Activated T-cell treated with anti-CD3 and anti-CD28 coated beads, Interleukin-2, amount 50 U/mL, for 24 hours (primary cell): ENCODE measurements around the gene HERC5.

ENCODE experiments used
- DNase-seq: peaks from one replicate; pipeline ENCODE4 v3.0.0-alpha.2; 2020
- H3K27ac Mint-ChIP-seq: 2 replicates; pipeline ENCODE4 v1.8.0; 2020; ENCODE audit warnings: mild to moderate bottlenecking, mixed read lengths
- H3K27me3 Mint-ChIP-seq: 2 replicates; pipeline ENCODE4 v1.8.0; 2020; ENCODE audit warnings: mixed read lengths
- H3K36me3 Mint-ChIP-seq: 2 replicates; pipeline ENCODE4 v1.8.0; 2020; ENCODE audit warnings: low read depth, mixed read lengths
- H3K4me1 Mint-ChIP-seq: 2 replicates; pipeline ENCODE4 v1.8.0; 2020; ENCODE audit warnings: low read depth, mixed read lengths
- H3K4me3 Mint-ChIP-seq: 2 replicates; pipeline ENCODE4 v1.8.0; 2020; ENCODE audit warnings: mild to moderate bottlenecking, moderate library complexity, mixed read lengths
- H3K9me3 Mint-ChIP-seq: 2 replicates; pipeline ENCODE4 v1.8.0; 2020; ENCODE audit warnings: mixed read lengths

HERC5 gene

DNA sequence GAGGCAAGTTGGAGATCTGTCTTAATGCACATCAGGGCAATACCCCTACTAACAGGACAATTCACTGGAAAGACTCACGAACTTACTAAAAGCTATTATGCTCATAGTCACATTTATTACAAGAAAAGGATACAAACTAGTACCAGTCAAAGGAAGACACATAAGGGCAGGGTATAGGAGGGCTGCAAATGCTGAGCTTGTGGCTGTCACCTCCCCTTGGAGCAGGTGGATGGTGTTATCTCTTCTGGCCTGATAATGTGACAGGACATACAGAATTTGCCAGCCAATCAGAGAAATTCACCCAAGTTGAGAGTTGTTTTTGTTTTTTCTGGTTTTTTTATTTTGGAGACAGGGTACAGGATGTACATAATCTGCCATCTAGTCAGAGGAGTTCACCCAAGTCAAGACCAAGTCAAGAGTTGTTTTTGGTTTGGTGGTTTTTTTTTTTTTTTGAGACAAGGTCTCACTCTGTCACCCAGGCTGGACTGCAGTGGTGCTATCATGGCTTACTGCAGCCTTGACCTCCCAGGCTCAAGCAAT is 8.8 kb downstream of the HERC5 start:
- Mint-ChIP-seq H3K4me1 (peaks cover 11% of the 10 kb centered on the region), H3K27me3 (no peaks in the 10 kb centered on the region)

DNA sequence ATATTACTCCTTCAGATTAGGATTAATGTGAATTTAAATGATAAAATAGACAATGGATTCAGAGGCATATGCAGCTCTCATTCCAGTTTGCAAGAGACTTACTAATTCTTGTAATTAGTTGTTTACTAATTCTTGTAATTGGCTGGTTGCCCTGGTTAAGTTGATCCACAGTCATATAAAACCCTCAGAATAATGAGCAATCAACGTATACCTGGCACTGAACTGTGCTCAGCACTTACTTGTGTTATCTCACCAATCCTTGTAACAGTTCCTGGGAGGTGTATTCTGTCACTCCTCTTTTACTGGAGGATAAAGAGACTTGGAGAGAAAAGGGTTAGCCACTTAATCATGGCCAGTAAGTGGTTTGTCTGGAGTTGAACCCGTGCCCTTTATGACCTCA is 10.5 kb downstream of the HERC5 start:
- peaks cover 7% of the 10 kb centered on the region for H3K4me1 Mint-ChIP-seq
- H3K27ac Mint-ChIP-seq, result no peak overlapping the region
- H3K36me3 Mint-ChIP-seq, result peaks cover 73% of the 10 kb centered on the region
- no peaks in the 10 kb centered on the region for H3K27me3 Mint-ChIP-seq
- H3K4me3 Mint-ChIP-seq, result no peak overlapping the region
- H3K9me3 Mint-ChIP-seq, result no peaks in the 10 kb centered on the region
- no peak for DNase-seq

More for the DNA sequence above, 8.8 kb downstream of the HERC5 start:
- peaks cover 65% of the 10 kb centered on the region for H3K36me3 Mint-ChIP-seq
- H3K4me3 Mint-ChIP-seq, result no peak overlapping the region
- no peak for DNase-seq
- no peak overlapping the region for H3K27ac Mint-ChIP-seq
- no peaks in the 10 kb centered on the region for H3K9me3 Mint-ChIP-seq

DNA sequence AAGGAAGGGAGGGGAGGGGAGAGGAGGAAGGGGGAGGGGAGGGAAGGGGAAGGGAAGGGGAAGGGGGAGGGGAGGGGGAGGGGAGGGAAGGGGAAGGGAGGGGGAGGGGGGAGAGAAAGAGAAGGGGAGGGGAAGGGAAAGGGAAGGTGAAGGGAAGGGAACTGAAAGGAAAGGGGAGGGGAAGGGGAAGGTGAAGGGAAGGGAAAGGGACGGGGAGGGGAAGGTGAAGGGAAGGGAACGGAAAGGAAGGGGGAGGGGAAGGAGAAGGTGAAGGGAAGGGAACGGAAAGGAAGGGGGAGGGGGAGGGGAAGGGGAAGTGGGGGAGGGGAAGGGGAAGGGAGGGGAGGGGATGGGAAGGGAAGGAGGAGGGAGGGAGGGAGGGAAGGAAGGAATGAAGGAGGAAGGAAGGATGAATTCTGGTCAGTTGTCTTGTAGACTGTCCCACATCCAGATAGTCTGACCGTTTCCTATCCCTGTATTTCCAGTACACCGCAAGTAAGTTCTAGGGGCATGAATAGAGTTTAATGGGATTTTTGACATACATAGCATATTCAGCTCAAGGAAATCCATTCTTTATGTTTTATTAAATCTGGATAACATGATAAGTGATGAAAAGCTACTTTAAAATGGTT is 20.4 kb downstream of the HERC5 start:
- peaks cover 51% of the 10 kb centered on the region for H3K36me3 Mint-ChIP-seq
- H3K27ac Mint-ChIP-seq, result no peak overlapping the region
- DNase-seq, result no peak
- H3K4me3 Mint-ChIP-seq, result no peak overlapping the region
- no peaks in the 10 kb centered on the region for H3K27me3 Mint-ChIP-seq
- no peaks in the 10 kb centered on the region for H3K9me3 Mint-ChIP-seq
- no peaks in the 10 kb centered on the region for H3K4me1 Mint-ChIP-seq

DNA sequence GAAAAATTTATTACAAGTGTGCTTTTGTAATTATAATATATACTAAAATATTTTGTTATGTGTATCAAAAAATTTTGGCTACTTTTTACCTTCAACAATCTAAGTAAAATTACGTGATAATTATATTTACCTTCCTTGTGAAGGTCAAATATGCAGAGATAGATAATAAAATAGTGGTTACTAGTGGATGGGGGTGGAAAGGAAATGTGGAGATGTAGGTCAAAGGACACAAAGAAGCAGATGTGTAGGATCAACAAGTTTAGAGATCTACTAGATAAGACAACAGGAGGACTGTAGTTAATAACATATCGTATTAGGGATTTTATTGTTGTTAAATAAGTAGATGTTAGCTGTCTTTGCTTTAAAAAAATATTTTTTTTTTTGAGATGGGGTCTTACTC is 21.3 kb downstream of the HERC5 start:
- no peaks in the 10 kb centered on the region for H3K9me3 Mint-ChIP-seq
- H3K27ac Mint-ChIP-seq, result no peak overlapping the region
- DNase-seq, result no peak
- H3K4me3 Mint-ChIP-seq, result no peak overlapping the region
- no peaks in the 10 kb centered on the region for H3K27me3 Mint-ChIP-seq
- H3K4me1 Mint-ChIP-seq, result no peaks in the 10 kb centered on the region
- peaks cover 46% of the 10 kb centered on the region for H3K36me3 Mint-ChIP-seq

DNA sequence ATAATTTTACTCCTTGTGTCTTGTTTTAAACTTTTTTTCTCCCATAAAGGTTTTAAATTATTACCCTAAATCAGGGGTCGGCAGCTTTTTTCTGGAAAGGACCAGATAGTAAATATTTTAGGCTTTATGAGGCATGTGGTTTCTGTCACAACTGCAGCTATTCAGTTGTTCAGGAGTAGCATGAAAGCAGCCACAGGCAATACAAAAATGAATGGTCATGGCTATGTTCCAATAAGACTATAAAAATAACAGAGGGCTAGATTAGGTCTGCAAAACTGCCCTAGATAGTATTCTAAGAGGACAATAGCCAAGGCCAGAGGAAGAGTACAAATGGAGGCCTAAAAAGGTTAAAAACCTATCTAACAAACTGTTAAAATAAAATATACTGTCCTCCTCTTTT is 24.6 kb downstream of the HERC5 start:
- DNase-seq, result no peak
- Mint-ChIP-seq H3K27me3 (no peaks in the 10 kb centered on the region), H3K4me3 (no peak overlapping the region), H3K36me3 (peaks cover 46% of the 10 kb centered on the region), H3K4me1 (no peaks in the 10 kb centered on the region), H3K9me3 (no peaks in the 10 kb centered on the region), H3K27ac (no peak overlapping the region)

DNA sequence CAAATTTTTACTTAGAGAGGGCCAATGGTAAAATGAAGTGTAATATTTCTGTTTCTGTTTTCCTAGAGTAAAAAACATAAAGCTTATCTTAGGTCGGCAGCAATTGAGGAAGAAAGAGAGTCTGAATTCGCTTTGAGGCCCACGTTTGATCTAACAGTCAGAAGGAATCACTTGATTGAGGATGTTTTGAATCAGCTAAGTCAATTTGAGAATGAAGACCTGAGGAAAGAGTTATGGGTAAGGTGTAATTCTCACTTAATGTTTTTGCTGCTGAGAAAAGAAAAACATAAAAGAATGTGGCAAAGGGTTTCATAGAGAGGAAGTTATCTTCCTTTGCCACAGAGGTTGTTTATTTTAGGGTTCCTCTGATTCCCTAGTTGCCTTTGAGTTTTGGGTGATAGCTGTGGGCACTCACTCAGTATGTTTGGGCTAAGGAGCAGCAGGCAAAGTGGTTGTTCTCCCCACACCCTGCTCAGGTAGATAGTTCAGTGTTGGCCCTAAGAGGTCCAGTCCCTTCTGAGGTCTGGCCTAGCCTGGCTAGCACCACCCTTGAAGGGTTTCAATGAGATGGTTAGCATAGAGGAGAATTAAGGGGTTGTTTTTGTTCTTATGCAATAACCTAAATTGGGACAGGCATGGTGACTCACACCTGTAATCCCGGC is 32.3 kb downstream of the HERC5 start:
- Mint-ChIP-seq H3K4me1 (peaks cover 12% of the 10 kb centered on the region), H3K27ac (peak overlapping the region; percentile 26), H3K9me3 (no peaks in the 10 kb centered on the region), H3K4me3 (no peak overlapping the region), H3K36me3 (peaks cover 52% of the 10 kb centered on the region), H3K27me3 (no peaks in the 10 kb centered on the region)
- no peak for DNase-seq

DNA sequence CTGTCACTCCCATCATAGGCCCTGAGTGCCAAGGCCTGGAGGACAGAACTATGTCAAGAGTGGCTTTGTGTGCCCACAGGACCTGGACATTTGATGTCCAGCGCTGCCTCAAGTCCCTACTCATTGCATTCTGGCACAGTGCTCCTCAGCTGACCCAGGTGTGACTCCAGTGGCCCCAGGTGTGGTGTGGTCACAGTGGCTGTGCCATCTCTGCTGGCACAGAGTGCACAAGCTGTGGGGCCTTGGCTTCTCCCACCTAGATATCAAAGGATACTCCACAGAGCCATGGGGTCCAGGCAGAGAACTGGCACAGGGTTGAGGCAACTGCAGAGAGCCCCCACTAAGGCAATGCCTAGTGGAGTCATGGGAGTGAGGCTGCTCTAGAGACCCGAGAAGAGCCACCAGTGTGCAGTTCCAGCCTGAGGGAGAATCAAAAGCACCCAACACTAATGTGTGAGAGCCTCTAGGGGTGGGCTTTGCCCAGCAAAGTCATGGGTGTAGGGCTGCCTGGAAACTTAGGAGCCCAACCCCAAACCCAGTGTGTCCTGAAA is 41.0 kb downstream of the HERC5 start:
- H3K4me3 Mint-ChIP-seq, result no peak overlapping the region
- H3K36me3 Mint-ChIP-seq, result peaks cover 39% of the 10 kb centered on the region
- H3K4me1 Mint-ChIP-seq, result no peaks in the 10 kb centered on the region
- no peak for DNase-seq
- H3K9me3 Mint-ChIP-seq, result no peaks in the 10 kb centered on the region
- H3K27me3 Mint-ChIP-seq, result no peaks in the 10 kb centered on the region
- no peak overlapping the region for H3K27ac Mint-ChIP-seq

DNA sequence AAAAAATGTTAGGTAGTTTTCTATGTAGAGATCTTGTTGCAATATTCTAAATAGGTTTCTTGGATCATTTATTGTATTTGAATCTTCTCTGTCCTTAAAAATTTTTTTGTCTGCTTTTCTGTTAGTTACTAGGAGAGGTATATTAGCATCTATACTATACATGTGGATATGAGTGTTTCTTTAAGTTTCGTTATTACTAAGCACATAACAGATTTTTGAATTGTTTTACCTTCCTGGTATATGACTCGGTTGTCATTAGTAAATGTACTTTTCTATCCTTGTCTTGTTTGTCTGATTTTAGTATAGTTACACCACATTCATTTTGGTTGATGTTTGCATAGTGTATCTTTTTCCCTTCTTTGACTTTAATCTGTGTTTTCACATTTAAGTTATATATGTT is 46.4 kb downstream of the HERC5 start:
- no peaks in the 10 kb centered on the region for H3K27me3 Mint-ChIP-seq
- DNase-seq, result no peak
- H3K4me1 Mint-ChIP-seq, result peaks cover 4% of the 10 kb centered on the region
- H3K27ac Mint-ChIP-seq, result no peak overlapping the region
- no peak overlapping the region for H3K4me3 Mint-ChIP-seq
- H3K36me3 Mint-ChIP-seq, result peaks cover 37% of the 10 kb centered on the region
- no peaks in the 10 kb centered on the region for H3K9me3 Mint-ChIP-seq

DNA sequence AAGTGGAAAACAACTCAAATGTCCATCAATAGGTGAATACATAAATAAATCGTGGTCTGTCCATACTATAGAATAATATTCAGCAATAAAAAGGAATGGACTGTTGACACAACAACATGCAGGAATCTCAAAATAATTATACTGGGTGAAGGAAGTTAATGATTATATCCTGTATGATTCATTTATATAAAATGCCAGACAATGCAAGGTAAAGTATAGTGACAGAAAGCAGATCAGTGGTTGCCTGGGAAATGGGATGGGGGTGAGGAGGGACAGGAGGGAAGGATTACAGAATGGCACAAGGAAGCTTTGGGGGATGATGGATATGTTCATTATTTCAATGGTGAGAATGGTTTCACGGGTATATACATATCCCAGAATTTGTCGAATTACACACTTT is 54.3 kb downstream of the HERC5 start:
- Mint-ChIP-seq H3K4me1 (no peaks in the 10 kb centered on the region), H3K27me3 (no peaks in the 10 kb centered on the region), H3K27ac (no peak overlapping the region)

DNA sequence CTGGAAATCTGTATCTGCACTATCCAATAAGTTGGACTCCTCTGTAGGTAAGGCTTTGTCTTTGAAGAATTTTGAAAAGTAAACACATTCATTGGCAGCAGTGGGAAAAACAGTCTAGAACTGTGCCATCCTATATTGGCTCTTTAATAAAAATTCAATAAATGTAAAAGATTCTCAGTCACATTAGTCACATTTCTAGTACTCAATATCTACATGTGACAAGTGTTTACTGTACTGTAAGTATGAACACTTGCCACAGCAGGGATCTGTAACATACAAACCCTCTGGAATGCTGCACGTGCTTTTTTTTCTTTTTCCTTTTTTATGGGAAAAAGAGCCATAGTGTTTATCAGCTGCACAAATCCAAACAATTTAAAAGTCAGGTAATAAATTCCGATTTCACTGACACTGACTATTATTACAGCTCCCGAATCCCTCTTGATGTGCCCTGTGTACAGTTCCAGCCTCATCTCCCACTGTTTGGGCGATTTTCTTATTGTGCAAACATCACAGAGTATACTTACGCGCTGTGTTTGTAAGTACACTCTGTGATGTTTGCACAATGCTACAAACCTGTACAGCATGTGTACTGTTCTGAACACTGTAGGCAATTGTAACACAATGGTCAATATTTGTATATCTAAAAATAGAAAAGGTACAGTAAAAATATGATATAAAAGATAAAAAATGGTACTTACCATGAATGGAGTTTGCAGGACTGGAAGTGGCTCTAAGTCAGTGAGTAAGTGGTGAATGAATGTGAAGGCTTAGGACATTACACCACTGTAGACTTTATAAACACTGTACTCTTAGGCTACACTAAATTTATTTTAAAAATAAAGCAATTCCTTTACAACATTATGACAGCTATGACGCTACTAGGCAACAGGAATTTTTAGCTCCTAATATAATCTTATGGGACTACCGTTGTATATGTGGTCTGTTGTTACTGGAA is 57.9 kb downstream of the HERC5 start:
- H3K36me3 Mint-ChIP-seq, result peaks cover 2% of the 10 kb centered on the region
- no peak overlapping the region for H3K27ac Mint-ChIP-seq
- H3K4me3 Mint-ChIP-seq, result no peak overlapping the region
- DNase-seq, result no peak
- H3K27me3 Mint-ChIP-seq, result no peaks in the 10 kb centered on the region
- H3K9me3 Mint-ChIP-seq, result no peaks in the 10 kb centered on the region
- H3K4me1 Mint-ChIP-seq, result no peaks in the 10 kb centered on the region

More for the DNA sequence above, 54.3 kb downstream of the HERC5 start:
- no peak overlapping the region for H3K4me3 Mint-ChIP-seq
- no peak for DNase-seq
- H3K9me3 Mint-ChIP-seq, result no peaks in the 10 kb centered on the region
- peaks cover 2% of the 10 kb centered on the region for H3K36me3 Mint-ChIP-seq

DNA sequence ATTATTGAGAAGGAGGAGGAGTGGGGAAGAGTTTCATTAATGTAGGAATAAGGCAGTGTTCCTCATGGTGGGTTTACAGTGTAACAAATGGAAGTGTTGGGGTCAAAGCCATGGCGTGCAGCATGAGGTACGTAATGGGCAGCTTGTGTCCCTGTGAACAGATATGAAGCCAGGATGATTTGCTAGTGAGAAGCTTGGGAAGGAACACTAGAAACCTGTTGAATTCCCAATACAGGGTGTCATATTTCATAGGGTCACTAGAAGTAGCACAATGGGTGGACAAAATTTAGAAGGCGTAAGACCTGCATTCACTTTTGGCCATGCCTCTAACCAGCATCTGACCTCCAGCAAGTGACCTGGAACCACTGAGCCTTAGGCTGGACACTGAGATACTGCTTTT is 59.8 kb downstream of the HERC5 start:
- Mint-ChIP-seq H3K27me3 (no peaks in the 10 kb centered on the region), H3K36me3 (peaks cover 21% of the 10 kb centered on the region), H3K9me3 (no peaks in the 10 kb centered on the region), H3K4me3 (no peak overlapping the region), H3K27ac (no peak overlapping the region), H3K4me1 (peaks cover 9% of the 10 kb centered on the region)
- no peak for DNase-seq

DNA sequence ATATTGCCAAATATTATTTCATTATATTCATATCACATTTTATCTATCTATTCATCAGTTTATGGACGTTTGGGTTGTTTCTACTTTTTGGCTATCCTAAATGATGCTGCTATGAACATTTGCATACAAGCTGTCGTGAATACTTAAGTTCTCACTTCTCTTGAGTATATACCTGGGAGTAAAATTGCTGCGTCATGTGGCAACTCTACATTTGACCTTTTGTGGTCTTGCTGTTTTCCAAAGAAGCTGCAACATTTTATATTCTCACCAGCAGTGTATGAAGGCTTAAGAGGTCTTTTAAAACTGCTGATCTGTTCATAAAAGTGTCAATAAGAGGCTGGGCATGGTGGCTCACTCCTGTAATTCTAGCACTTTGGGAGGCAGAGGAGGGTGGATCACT is 60.9 kb downstream of the HERC5 start:
- Mint-ChIP-seq H3K9me3 (no peaks in the 10 kb centered on the region), H3K4me1 (peaks cover 20% of the 10 kb centered on the region), H3K36me3 (peaks cover 32% of the 10 kb centered on the region), H3K4me3 (no peak overlapping the region), H3K27ac (no peak overlapping the region), H3K27me3 (no peaks in the 10 kb centered on the region)
- no peak for DNase-seq

DNA sequence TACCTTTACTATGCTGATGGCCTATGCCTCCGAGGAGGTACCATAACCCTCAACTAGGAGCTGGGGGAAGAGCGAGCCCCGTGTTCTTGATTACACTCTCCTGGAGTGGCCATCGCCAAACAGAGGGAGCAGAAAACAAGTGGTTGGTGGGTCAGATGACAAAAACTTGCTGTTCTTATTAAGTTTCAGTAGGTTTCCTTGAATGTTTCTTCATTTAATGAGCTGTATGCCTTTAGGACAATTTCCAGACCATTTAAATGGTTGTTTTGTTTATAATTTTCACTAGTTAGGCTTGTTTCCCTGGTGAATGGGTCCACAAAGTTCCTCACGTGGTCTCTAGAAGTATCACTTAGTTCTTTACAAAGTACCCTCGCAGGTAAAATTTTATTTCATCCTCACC is 62.0 kb downstream of the HERC5 start:
- no peak overlapping the region for H3K4me3 Mint-ChIP-seq
- peak overlapping the region; percentile 44 for H3K27ac Mint-ChIP-seq
- no peaks in the 10 kb centered on the region for H3K27me3 Mint-ChIP-seq
- peaks cover 21% of the 10 kb centered on the region for H3K4me1 Mint-ChIP-seq
- peaks cover 37% of the 10 kb centered on the region for H3K36me3 Mint-ChIP-seq
- DNase-seq, result no peak
- no peaks in the 10 kb centered on the region for H3K9me3 Mint-ChIP-seq

DNA sequence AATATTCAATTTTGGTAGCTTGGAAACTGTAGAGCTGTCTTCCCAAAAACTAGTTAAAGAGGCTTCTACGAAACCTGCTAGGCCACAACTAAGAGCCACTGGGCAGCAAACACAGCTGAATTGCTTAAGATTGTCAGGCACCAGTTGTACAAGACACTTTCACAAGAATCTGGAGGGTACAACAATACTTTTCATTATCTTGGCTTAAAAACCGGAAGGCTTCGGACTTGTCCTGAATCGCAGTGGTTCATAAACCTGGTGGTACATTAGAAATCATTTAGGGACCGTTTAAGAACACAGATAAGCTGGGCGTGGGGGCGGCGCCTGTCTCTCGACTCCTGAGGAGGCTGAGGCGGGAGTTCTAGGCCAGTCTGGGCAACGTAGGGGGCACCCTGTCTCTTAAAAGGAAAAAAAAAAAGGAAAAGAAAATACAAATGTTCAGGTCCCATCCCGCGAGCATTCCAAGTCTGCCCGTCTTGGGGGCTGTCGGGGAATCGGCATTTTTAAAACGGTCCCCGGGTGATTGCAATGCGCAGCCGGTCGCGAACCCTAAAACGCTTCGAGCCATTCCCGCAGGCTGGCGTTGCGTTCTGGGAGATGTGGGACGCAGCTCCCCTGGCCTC is 65.9 kb downstream of the HERC5 start:
- Mint-ChIP-seq H3K4me3 (peak overlapping the region; percentile 93), H3K36me3 (peaks cover 37% of the 10 kb centered on the region), H3K27ac (peak overlapping the region; percentile 93), H3K27me3 (no peaks in the 10 kb centered on the region), H3K4me1 (peaks cover 51% of the 10 kb centered on the region), H3K9me3 (no peaks in the 10 kb centered on the region)
- DNase-seq, result peak; percentile 62
